ENCODE results near the gene GSTT4.
"Not testable (repeated sequence)": the region's sequence is repeated elsewhere in the genome, so short reads cannot be mapped to it uniquely, and the experiment has no call there.

Gene GSTT4

GRCh38 chr22:24024354-24024753 lies 19.1 kb upstream of the GSTT4 start:
- DNase-seq = no peak

GRCh38 chr22:24023204-24023789 lies 18.0 kb upstream of the GSTT4 start:
- no peak for DNase-seq

- DNase-seq = no peak
Observed at GRCh38 chr22:24021304-24021703, 16.1 kb upstream of the GSTT4 start.

- DNase-seq = no peak
Observed at GRCh38 chr22:24016156-24016555, 10.9 kb upstream of the GSTT4 start.

- no peak for DNase-seq
Observed at GRCh38 chr22:24011735-24012068, 6.4 kb upstream of the GSTT4 start.

GRCh38 chr22:24010018-24010391 lies 4.8 kb upstream of the GSTT4 start:
- no peak for DNase-seq

GRCh38 chr22:24009227-24010017 lies 4.2 kb upstream of the GSTT4 start:
- DNase-seq = no peak

GRCh38 chr22:24008381-24009226 lies 3.4 kb upstream of the GSTT4 start:
- no peak for DNase-seq

GRCh38 chr22:24008022-24008283 lies 2.7 kb upstream of the GSTT4 start:
- no peak for DNase-seq

- no peak for DNase-seq
Observed at GRCh38 chr22:24007253-24008021, 2.2 kb upstream of the GSTT4 start.

GRCh38 chr22:24006914-24007214 lies 1.6 kb upstream of the GSTT4 start:
- DNase-seq = no peak

GRCh38 chr22:24006207-24006913 lies 1.1 kb upstream of the GSTT4 start:
- DNase-seq = no peak

- DNase-seq = no peak
Observed at GRCh38 chr22:24003887-24004286, 1.4 kb downstream of the GSTT4 start.

- no peak for DNase-seq
Observed at GRCh38 chr22:24002851-24003250, 2.4 kb downstream of the GSTT4 start.

GRCh38 chr22:24002272-24002671 lies 3.0 kb downstream of the GSTT4 start:
- no peak for DNase-seq

- DNase-seq = no peak
Observed at GRCh38 chr22:24001314-24001713, 3.9 kb downstream of the GSTT4 start.

- not testable (repeated sequence) for DNase-seq
Observed at GRCh38 chr22:23999779-24000178, 5.5 kb downstream of the GSTT4 start.

GRCh38 chr22:23997092-23997491 lies 8.2 kb downstream of the GSTT4 start:
- no peak for DNase-seq

- not testable (repeated sequence) for DNase-seq
Observed at GRCh38 chr22:23993581-23994177, 11.6 kb downstream of the GSTT4 start.

GRCh38 chr22:23993080-23993479 lies 12.2 kb downstream of the GSTT4 start:
- not testable (repeated sequence) for DNase-seq

- DNase-seq = not testable (repeated sequence)
Observed at GRCh38 chr22:23989583-23990244, 15.5 kb downstream of the GSTT4 start.

Measured in CD4-positive, alpha-beta T cell treated with Interferon alpha-2 for 1 hour (primary cell).